ENCODE data around the gene TBCEL.
A peak's percentile ranks its signal among the peaks of the same experiment; 100 is the strongest.

TBCEL gene

GRCh38 chr11:121095561-121095960 is 71.7 kb downstream of the TBCEL start:
- H3K9me3 Mint-ChIP-seq = no peaks in the 10 kb centered on the region
- no peak for ATAC-seq
- no peaks in the 10 kb centered on the region for H3K27me3 Mint-ChIP-seq
- no peak for DNase-seq
- H3K36me3 Mint-ChIP-seq (ENCODE audit: low read depth) = no peaks in the 10 kb centered on the region
- H3K27ac Mint-ChIP-seq = no peak overlapping the region
- no peak overlapping the region for H3K4me3 Mint-ChIP-seq
- no peaks in the 10 kb centered on the region for H3K4me1 Mint-ChIP-seq

GRCh38 chr11:121099364-121099763 is 75.5 kb downstream of the TBCEL start:
- H3K27ac Mint-ChIP-seq = no peak overlapping the region
- DNase-seq = no peak
- H3K4me3 Mint-ChIP-seq = no peak overlapping the region
- H3K27me3 Mint-ChIP-seq = no peaks in the 10 kb centered on the region
- no peaks in the 10 kb centered on the region for H3K9me3 Mint-ChIP-seq
- no peaks in the 10 kb centered on the region for H3K4me1 Mint-ChIP-seq
- ATAC-seq = no peak
- no peaks in the 10 kb centered on the region for H3K36me3 Mint-ChIP-seq (ENCODE audit: low read depth)

- no peak overlapping the region for H3K27ac Mint-ChIP-seq
- DNase-seq = no peak
- H3K9me3 Mint-ChIP-seq = no peaks in the 10 kb centered on the region
- no peaks in the 10 kb centered on the region for H3K36me3 Mint-ChIP-seq (ENCODE audit: low read depth)
- no peaks in the 10 kb centered on the region for H3K27me3 Mint-ChIP-seq
- H3K4me3 Mint-ChIP-seq = no peak overlapping the region
- ATAC-seq = no peak
- H3K4me1 Mint-ChIP-seq = no peaks in the 10 kb centered on the region
Observed at GRCh38 chr11:121099885-121100284, 76.0 kb downstream of the TBCEL start.

- Mint-ChIP-seq H3K27ac (no peak within 1 kb of the TSS), H3K9me3 (no peaks in the 10 kb centered on the region), H3K36me3 (ENCODE audit: low read depth) (no peaks in the 10 kb centered on the region), H3K27me3 (no peaks in the 10 kb centered on the region), H3K4me3 (no peak within 1 kb of the TSS), H3K4me1 (no peaks in the 10 kb centered on the region)
- ATAC-seq (no peak), DNase-seq (no peak)
Observed at GRCh38 chr11:121100943-121101342, 77.0 kb downstream of the TBCEL start, which contains the start of gene TECTA. Gene TECTA (plus strand): TSS chr11:121101243. CDS start chr11:121102666, 1,423 bp downstream.

GRCh38 chr11:121104312-121104762 is 80.4 kb downstream of the TBCEL start:
- no peaks in the 10 kb centered on the region for H3K9me3 Mint-ChIP-seq
- ATAC-seq (no peak), DNase-seq (no peak)

GRCh38 chr11:121105063-121105480 is 81.2 kb downstream of the TBCEL start:
- Mint-ChIP-seq H3K4me1 (no peaks in the 10 kb centered on the region), H3K9me3 (no peaks in the 10 kb centered on the region), H3K27ac (no peak overlapping the region), H3K4me3 (no peak overlapping the region), H3K27me3 (no peaks in the 10 kb centered on the region), H3K36me3 (ENCODE audit: low read depth) (no peaks in the 10 kb centered on the region)
- ATAC-seq (no peak), DNase-seq (no peak)

More at GRCh38 chr11:121104312-121104762, 80.4 kb downstream of the TBCEL start:
- Mint-ChIP-seq H3K4me3 (no peak overlapping the region), H3K27me3 (no peaks in the 10 kb centered on the region), H3K36me3 (ENCODE audit: low read depth) (no peaks in the 10 kb centered on the region), H3K27ac (no peak overlapping the region), H3K4me1 (no peaks in the 10 kb centered on the region)

- DNase-seq = no peak
- Mint-ChIP-seq H3K4me3 (no peak overlapping the region), H3K27ac (no peak overlapping the region), H3K9me3 (no peaks in the 10 kb centered on the region), H3K27me3 (no peaks in the 10 kb centered on the region), H3K36me3 (ENCODE audit: low read depth) (no peaks in the 10 kb centered on the region), H3K4me1 (no peaks in the 10 kb centered on the region)
- ATAC-seq = no peak
Observed at GRCh38 chr11:121105481-121106195, 81.7 kb downstream of the TBCEL start.

GRCh38 chr11:121106812-121107211 is 82.9 kb downstream of the TBCEL start:
- DNase-seq (no peak), ATAC-seq (no peak)
- no peaks in the 10 kb centered on the region for H3K36me3 Mint-ChIP-seq (ENCODE audit: low read depth)
- no peak overlapping the region for H3K4me3 Mint-ChIP-seq
- no peaks in the 10 kb centered on the region for H3K4me1 Mint-ChIP-seq
- H3K27me3 Mint-ChIP-seq = peaks cover 9% of the 10 kb centered on the region
- no peaks in the 10 kb centered on the region for H3K9me3 Mint-ChIP-seq
- H3K27ac Mint-ChIP-seq = no peak overlapping the region

GRCh38 chr11:121108413-121108812 is 84.5 kb downstream of the TBCEL start:
- no peak for DNase-seq
- H3K27me3 Mint-ChIP-seq = peaks cover 19% of the 10 kb centered on the region
- no peaks in the 10 kb centered on the region for H3K9me3 Mint-ChIP-seq
- no peak overlapping the region for H3K4me3 Mint-ChIP-seq
- ATAC-seq = no peak
- peaks cover 2% of the 10 kb centered on the region for H3K4me1 Mint-ChIP-seq
- no peak overlapping the region for H3K27ac Mint-ChIP-seq
- H3K36me3 Mint-ChIP-seq (ENCODE audit: low read depth) = no peaks in the 10 kb centered on the region

GRCh38 chr11:121109471-121109870 is 85.6 kb downstream of the TBCEL start:
- Mint-ChIP-seq H3K27me3 (peaks cover 19% of the 10 kb centered on the region), H3K27ac (no peak overlapping the region), H3K4me3 (no peak overlapping the region), H3K4me1 (peaks cover 2% of the 10 kb centered on the region), H3K36me3 (ENCODE audit: low read depth) (no peaks in the 10 kb centered on the region), H3K9me3 (no peaks in the 10 kb centered on the region)
- no peak for DNase-seq
- ATAC-seq = no peak

- H3K4me3 Mint-ChIP-seq = no peak overlapping the region
- no peak overlapping the region for H3K27ac Mint-ChIP-seq
- ATAC-seq = no peak
- no peaks in the 10 kb centered on the region for H3K36me3 Mint-ChIP-seq (ENCODE audit: low read depth)
- peaks cover 2% of the 10 kb centered on the region for H3K4me1 Mint-ChIP-seq
- peaks cover 19% of the 10 kb centered on the region for H3K27me3 Mint-ChIP-seq
- no peaks in the 10 kb centered on the region for H3K9me3 Mint-ChIP-seq
- no peak for DNase-seq
Observed at GRCh38 chr11:121109916-121110586, 86.1 kb downstream of the TBCEL start.

GRCh38 chr11:121110871-121111724 is 87.2 kb downstream of the TBCEL start:
- H3K27me3 Mint-ChIP-seq = peaks cover 20% of the 10 kb centered on the region
- no peak overlapping the region for H3K4me3 Mint-ChIP-seq
- DNase-seq (no peak), ATAC-seq (no peak)
- peaks cover 2% of the 10 kb centered on the region for H3K4me1 Mint-ChIP-seq
- no peak overlapping the region for H3K27ac Mint-ChIP-seq
- H3K9me3 Mint-ChIP-seq = no peaks in the 10 kb centered on the region
- H3K36me3 Mint-ChIP-seq (ENCODE audit: low read depth) = no peaks in the 10 kb centered on the region

GRCh38 chr11:121112498-121113455 is 88.9 kb downstream of the TBCEL start:
- Mint-ChIP-seq H3K27me3 (peaks cover 20% of the 10 kb centered on the region), H3K36me3 (ENCODE audit: low read depth) (no peaks in the 10 kb centered on the region), H3K27ac (no peak overlapping the region), H3K4me1 (peaks cover 2% of the 10 kb centered on the region), H3K4me3 (no peak overlapping the region), H3K9me3 (no peaks in the 10 kb centered on the region)
- DNase-seq (peak; percentile 18), ATAC-seq (peak; percentile 74)

- Mint-ChIP-seq H3K27ac (no peak overlapping the region), H3K9me3 (no peaks in the 10 kb centered on the region), H3K27me3 (peaks cover 20% of the 10 kb centered on the region), H3K4me3 (no peak overlapping the region), H3K4me1 (peaks cover 2% of the 10 kb centered on the region), H3K36me3 (ENCODE audit: low read depth) (no peaks in the 10 kb centered on the region)
- ATAC-seq (no peak), DNase-seq (no peak)
Observed at GRCh38 chr11:121113611-121114010, 89.7 kb downstream of the TBCEL start.

All from activated naive CD8-positive, alpha-beta T cell treated with anti-CD3 and anti-CD28 coated beads, Interleukin-2, amount 50 U/mL, for 24 hours (primary cell).